HG03135 (cell line): ENCODE measurements around the gene MINDY2.
"Not testable (repeated sequence)": the region's sequence is repeated elsewhere in the genome, so short reads cannot be mapped to it uniquely, and the experiment has no call there.

Experiments used
- ATAC-seq: cut with Tn5 transposase; IDR thresholded peaks from one replicate; pipeline ENCODE4 v1.9.1; 2021; ENCODE audit warnings: mild to moderate bottlenecking, moderate library complexity; ENCODE audit not compliant: unreplicated experiment

The MINDY2 gene

GRCh38 chr15:58795825-58796224 is 24.7 kb downstream of the MINDY2 start:
- no peak for ATAC-seq

GRCh38 chr15:58797505-58797904 is 26.4 kb downstream of the MINDY2 start:
- no peak for ATAC-seq

GRCh38 chr15:58805095-58805494 is 34.0 kb downstream of the MINDY2 start:
- no peak for ATAC-seq

- not testable (repeated sequence) for ATAC-seq
Observed at GRCh38 chr15:58823267-58823666, 52.2 kb downstream of the MINDY2 start.

GRCh38 chr15:58830556-58830955 is 59.5 kb downstream of the MINDY2 start:
- ATAC-seq = no peak

GRCh38 chr15:58833681-58834426 is 62.8 kb downstream of the MINDY2 start:
- not testable (repeated sequence) for ATAC-seq

- ATAC-seq = no peak
Observed at GRCh38 chr15:58839485-58839884, 68.4 kb downstream of the MINDY2 start.

GRCh38 chr15:58840048-58840447 is 68.9 kb downstream of the MINDY2 start:
- ATAC-seq = no peak

- no peak for ATAC-seq
Observed at GRCh38 chr15:58842713-58843396, 71.8 kb downstream of the MINDY2 start.

GRCh38 chr15:58851205-58851604 is 80.1 kb downstream of the MINDY2 start:
- not testable (repeated sequence) for ATAC-seq

GRCh38 chr15:58852347-58852746 is 81.2 kb downstream of the MINDY2 start:
- ATAC-seq = no peak

GRCh38 chr15:58854593-58854992 is 83.5 kb downstream of the MINDY2 start:
- no peak for ATAC-seq

GRCh38 chr15:58856086-58856485 is 85.0 kb downstream of the MINDY2 start:
- ATAC-seq = no peak

- not testable (repeated sequence) for ATAC-seq
Observed at GRCh38 chr15:58856621-58857020, 85.5 kb downstream of the MINDY2 start.

- ATAC-seq = no peak
Observed at GRCh38 chr15:58862326-58862725, 91.2 kb downstream of the MINDY2 start.

GRCh38 chr15:58864602-58865424 is 93.7 kb downstream of the MINDY2 start:
- ATAC-seq = no peak

GRCh38 chr15:58865425-58865880 is 94.4 kb downstream of the MINDY2 start:
- ATAC-seq = no peak

- ATAC-seq = no peak
Observed at GRCh38 chr15:58867926-58868325, 96.8 kb downstream of the MINDY2 start.

GRCh38 chr15:58870451-58870850 is 99.3 kb downstream of the MINDY2 start:
- no peak for ATAC-seq

GRCh38 chr15:58873267-58873666 is 102.2 kb downstream of the MINDY2 start:
- no peak for ATAC-seq

- no peak for ATAC-seq
Observed at GRCh38 chr15:58875343-58875742, 104.2 kb downstream of the MINDY2 start.
